Liver (tissue), 3 donors: ENCODE measurements around the gene BICRA.

ENCODE experiments used
- GABPA ChIP-seq, 2 donors: IDR thresholded peaks in 1 of 2; conservative IDR thresholded peaks in 1 of 2; 2 replicates each; pipeline ENCODE4 v1.6.1; 2016; ENCODE audit warnings: antibody characterized with exemption in 2 of 2, mild to moderate bottlenecking in 1 of 2, moderate library complexity in 1 of 2
- HNF4A ChIP-seq, 2 donors: conservative IDR thresholded peaks; 2 replicates each; pipeline ENCODE4 v1.6.1; 2016; ENCODE audit warnings: antibody characterized with exemption in 2 of 2, mild to moderate bottlenecking in 2 of 2
- HNF4G ChIP-seq: IDR thresholded peaks from 2 replicates; pipeline ENCODE4 v1.6.1; 2016; ENCODE audit warnings: antibody characterized with exemption
- JUND ChIP-seq, 2 donors: IDR thresholded peaks; 2 replicates each; pipeline ENCODE4 v1.6.1; 2016; ENCODE audit warnings: antibody characterized with exemption in 2 of 2
- RAD21 ChIP-seq, 2 donors: IDR thresholded peaks; 2 replicates each; pipeline ENCODE4 v1.6.1; 2016; ENCODE audit warnings: antibody characterized with exemption in 2 of 2, mild to moderate bottlenecking in 2 of 2
- SP1 ChIP-seq: IDR thresholded peaks from 2 replicates; pipeline ENCODE4 v1.6.1; 2018; ENCODE audit warnings: antibody characterized with exemption, mild to moderate bottlenecking
- TAF1 ChIP-seq: conservative IDR thresholded peaks from 2 replicates; pipeline ENCODE4 v1.6.1; 2016; ENCODE audit warnings: antibody characterized with exemption, mild to moderate bottlenecking
- YY1 ChIP-seq: IDR thresholded peaks from 2 replicates; pipeline ENCODE4 v1.6.1; 2016; ENCODE audit warnings: antibody characterized with exemption, mild to moderate bottlenecking
- ZBTB33 ChIP-seq: IDR thresholded peaks from 2 replicates; pipeline ENCODE4 v1.6.1; 2016; ENCODE audit warnings: antibody characterized with exemption
- TF ChIP-seq, protein P1 (sequence below): fragments of 150-350 bp; IDR thresholded peaks from 2 replicates; pipeline ENCODE4 v1.5.1; 2017; ENCODE audit warnings: improper control_type of control experiment, low read depth, low read length; ENCODE audit not compliant: missing input control
- TF ChIP-seq, protein P2 (sequence below): IDR thresholded peaks from 2 replicates; pipeline ENCODE4 v1.6.1; 2016; ENCODE audit warnings: antibody characterized with exemption
- TF ChIP-seq, protein P3 (sequence below): IDR thresholded peaks from 2 replicates; pipeline ENCODE4 v1.6.1; 2016; ENCODE audit warnings: antibody characterized with exemption, mild to moderate bottlenecking
- donor health status: healthy.
- donor health status: healthy.

GRCh38 chr19:47623151-47623920 lies 14.4 kb downstream of the BICRA start:
- TF ChIP-seq, protein P1, sequence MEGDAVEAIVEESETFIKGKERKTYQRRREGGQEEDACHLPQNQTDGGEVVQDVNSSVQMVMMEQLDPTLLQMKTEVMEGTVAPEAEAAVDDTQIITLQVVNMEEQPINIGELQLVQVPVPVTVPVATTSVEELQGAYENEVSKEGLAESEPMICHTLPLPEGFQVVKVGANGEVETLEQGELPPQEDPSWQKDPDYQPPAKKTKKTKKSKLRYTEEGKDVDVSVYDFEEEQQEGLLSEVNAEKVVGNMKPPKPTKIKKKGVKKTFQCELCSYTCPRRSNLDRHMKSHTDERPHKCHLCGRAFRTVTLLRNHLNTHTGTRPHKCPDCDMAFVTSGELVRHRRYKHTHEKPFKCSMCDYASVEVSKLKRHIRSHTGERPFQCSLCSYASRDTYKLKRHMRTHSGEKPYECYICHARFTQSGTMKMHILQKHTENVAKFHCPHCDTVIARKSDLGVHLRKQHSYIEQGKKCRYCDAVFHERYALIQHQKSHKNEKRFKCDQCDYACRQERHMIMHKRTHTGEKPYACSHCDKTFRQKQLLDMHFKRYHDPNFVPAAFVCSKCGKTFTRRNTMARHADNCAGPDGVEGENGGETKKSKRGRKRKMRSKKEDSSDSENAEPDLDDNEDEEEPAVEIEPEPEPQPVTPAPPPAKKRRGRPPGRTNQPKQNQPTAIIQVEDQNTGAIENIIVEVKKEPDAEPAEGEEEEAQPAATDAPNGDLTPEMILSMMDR: no peak
- TF ChIP-seq SP1 (no peak), YY1 (no peak), TAF1 (no peak), RAD21 (IDR thresholded peaks at IDR 0.05) (no peak), ZBTB33 (no peak), HNF4A (conservative IDR thresholded peaks at IDR 0.05) (no peak), JUND (IDR thresholded peaks at IDR 0.05) (no peak), GABPA (IDR thresholded peaks at IDR 0.05 in 1 of 2, conservative IDR thresholded peaks at IDR 0.05 in 1 of 2) (no peak), HNF4G (no peak)
- TF ChIP-seq, protein P2, sequence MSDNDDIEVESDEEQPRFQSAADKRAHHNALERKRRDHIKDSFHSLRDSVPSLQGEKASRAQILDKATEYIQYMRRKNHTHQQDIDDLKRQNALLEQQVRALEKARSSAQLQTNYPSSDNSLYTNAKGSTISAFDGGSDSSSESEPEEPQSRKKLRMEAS: no peak
- TF ChIP-seq, protein P3, sequence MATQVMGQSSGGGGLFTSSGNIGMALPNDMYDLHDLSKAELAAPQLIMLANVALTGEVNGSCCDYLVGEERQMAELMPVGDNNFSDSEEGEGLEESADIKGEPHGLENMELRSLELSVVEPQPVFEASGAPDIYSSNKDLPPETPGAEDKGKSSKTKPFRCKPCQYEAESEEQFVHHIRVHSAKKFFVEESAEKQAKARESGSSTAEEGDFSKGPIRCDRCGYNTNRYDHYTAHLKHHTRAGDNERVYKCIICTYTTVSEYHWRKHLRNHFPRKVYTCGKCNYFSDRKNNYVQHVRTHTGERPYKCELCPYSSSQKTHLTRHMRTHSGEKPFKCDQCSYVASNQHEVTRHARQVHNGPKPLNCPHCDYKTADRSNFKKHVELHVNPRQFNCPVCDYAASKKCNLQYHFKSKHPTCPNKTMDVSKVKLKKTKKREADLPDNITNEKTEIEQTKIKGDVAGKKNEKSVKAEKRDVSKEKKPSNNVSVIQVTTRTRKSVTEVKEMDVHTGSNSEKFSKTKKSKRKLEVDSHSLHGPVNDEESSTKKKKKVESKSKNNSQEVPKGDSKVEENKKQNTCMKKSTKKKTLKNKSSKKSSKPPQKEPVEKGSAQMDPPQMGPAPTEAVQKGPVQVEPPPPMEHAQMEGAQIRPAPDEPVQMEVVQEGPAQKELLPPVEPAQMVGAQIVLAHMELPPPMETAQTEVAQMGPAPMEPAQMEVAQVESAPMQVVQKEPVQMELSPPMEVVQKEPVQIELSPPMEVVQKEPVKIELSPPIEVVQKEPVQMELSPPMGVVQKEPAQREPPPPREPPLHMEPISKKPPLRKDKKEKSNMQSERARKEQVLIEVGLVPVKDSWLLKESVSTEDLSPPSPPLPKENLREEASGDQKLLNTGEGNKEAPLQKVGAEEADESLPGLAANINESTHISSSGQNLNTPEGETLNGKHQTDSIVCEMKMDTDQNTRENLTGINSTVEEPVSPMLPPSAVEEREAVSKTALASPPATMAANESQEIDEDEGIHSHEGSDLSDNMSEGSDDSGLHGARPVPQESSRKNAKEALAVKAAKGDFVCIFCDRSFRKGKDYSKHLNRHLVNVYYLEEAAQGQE: no peak
